Sigmoid colon (tissue), 7 donors: ENCODE results near the gene CEP170B. TPM values are rescaled to one million over a fixed set of nuclear protein-coding genes. Genes with fewer than 3 reads are reported as not detected.

Experiments
- DNase-seq: peaks from one replicate; pipeline ENCODE4 v3.0.0-alpha.2; 2019
- H3K27ac ChIP-seq, 4 donors: fragments of 200-600 bp; sonication (generic); one replicate each; pipeline ENCODE4 v1.5.1; 2016 to 2019; ENCODE audit warnings: mild to moderate bottlenecking in 1 of 4
- H3K27me3 ChIP-seq, 3 donors: fragments of 200-600 bp; sonication (generic); one replicate each; pipeline ENCODE4 v1.5.1; 2019; ENCODE audit warnings: mild to moderate bottlenecking in 1 of 3
- H3K36me3 ChIP-seq, 4 donors: fragments of 200-600 bp; sonication (generic); one replicate each; pipeline ENCODE4 v1.5.1; 2016 to 2019
- H3K4me1 ChIP-seq, 4 donors: fragments of 200-600 bp; sonication (generic); one replicate each; pipeline ENCODE4 v1.5.1; 2017 to 2019
- H3K4me3 ChIP-seq, 4 donors: fragments of 200-600 bp; sonication (generic); one replicate each; pipeline ENCODE4 v1.5.1; 2017 to 2019; ENCODE audit warnings: mild to moderate bottlenecking in 2 of 4, moderate library complexity in 1 of 4
- H3K9me3 ChIP-seq, 4 donors: fragments of 200-600 bp in 3 of 4; sonication (generic) in 3 of 4; one replicate each; pipeline versions ENCODE4 v1.5.1 to v1.6.1; 2013 to 2019
- CTCF ChIP-seq, 4 experiments: fragments of 450-650 bp in 3 of 4; fragments of 200-600 bp in 1 of 4; IDR thresholded peaks; one replicate each; pipeline ENCODE4 v1.5.1; 2016 to 2019; ENCODE audit warnings: antibody characterized with exemption in 4 of 4, mild to moderate bottlenecking in 3 of 4, moderate library complexity in 2 of 4
- EP300 ChIP-seq, 4 donors: sonication (generic); formaldehyde crosslinking; IDR thresholded peaks; one replicate each; pipeline ENCODE4 v1.6.1; 2017; ENCODE audit warnings: antibody characterized with exemption in 4 of 4
- POLR2A ChIP-seq, 2 donors: fragments of 450-650 bp; IDR thresholded peaks; one replicate each; pipeline ENCODE4 v1.6.1; 2016; ENCODE audit warnings: antibody characterized with exemption in 2 of 2, mild to moderate bottlenecking in 2 of 2, moderate library complexity in 2 of 2
- POLR2AphosphoS5 ChIP-seq, 4 donors: sonication (generic); formaldehyde crosslinking; IDR thresholded peaks; one replicate each; pipeline ENCODE4 v1.6.1; 2017; ENCODE audit warnings: antibody characterized with exemption in 4 of 4
- WGBS, 2 donors: extraction: QIAGEN DNeasy Blood & Tissue Kit; methylation state at CpG; one replicate each; pipeline ENCODE4 v1.1.7; 2013; 5-methylcytosine and 5-hydroxymethylcytosine counted together
- intact Hi-C: fragments of 100-400 bp; cut with DNase I; formaldehyde crosslinking; loops from one replicate; pipeline ENCODE4 v1.15.1; 2023
- polyA plus RNA-seq, 3 donors: library from polyadenylated mRNA; stranded (reverse); fragments of 200-250 nt; gene quantifications; one replicate each; pipeline ENCODE4 v1.2.3, GENCODE V29; 2013
- total RNA-seq, 4 donors: library from RNA; depleted of rRNA; stranded (reverse); fragments of >200 nt; gene quantifications; one replicate each; pipeline ENCODE4 v1.1.0, GENCODE V29; 2016
- donor health status: healthy with polysubstance abuse.
- donor health status: Bipolar disorder and iron deficiency.
- donor health status: healthy.

The CEP170B gene
- total and polyA plus RNA-seq, 7 donors, result 5.4 to 60.0 (median 14.9) TPM

GRCh38 chr14:104858811-104859426 is 6.1 kb upstream of the CEP170B start:
- no peak overlapping the region for H3K27ac ChIP-seq
- DNase-seq, result no peak
- TF ChIP-seq POLR2AphosphoS5 (IDR thresholded peaks at IDR 0.05) (no peak), CTCF (IDR thresholded peaks at IDR 0.05) (no peak), EP300 (IDR thresholded peaks at IDR 0.05) (no peak), POLR2A (IDR thresholded peaks at IDR 0.05) (no peak)
- H3K4me1 ChIP-seq, result peaks cover 0 to under 1% (median 0%) of the 10 kb centered on the region in 4 donors
- H3K9me3 ChIP-seq, result no peaks in the 10 kb centered on the region
- 80 to 83% methylated on average over 8 of the region's 8 CpGs for WGBS, 2 donors
- H3K27me3 ChIP-seq, result peaks cover 0 to 2% (median 1%) of the 10 kb centered on the region in 3 donors
- intact Hi-C loops, result no loop called here
- H3K4me3 ChIP-seq, result no peak overlapping the region
- H3K36me3 ChIP-seq, result no peaks in the 10 kb centered on the region

- Histone ChIP-seq H3K4me1 (peaks cover 0 to 10% (median 9%) of the 10 kb centered on the region in 4 donors), H3K27me3 (peaks cover 0 to 8% (median 0%) of the 10 kb centered on the region in 3 donors), H3K9me3 (no peaks in the 10 kb centered on the region), H3K4me3 (no peak overlapping the region), H3K36me3 (no peaks in the 10 kb centered on the region), H3K27ac (no peak overlapping the region)
- no peak for DNase-seq
- WGBS, 2 donors, result 99% methylated on average over 4 of the region's 4 CpGs
- no peak for TF ChIP-seq POLR2AphosphoS5 (IDR thresholded peaks at IDR 0.05)
- TF ChIP-seq POLR2A (IDR thresholded peaks at IDR 0.05), result no peak
- no peak for TF ChIP-seq EP300 (IDR thresholded peaks at IDR 0.05)
- no peak for TF ChIP-seq CTCF (IDR thresholded peaks at IDR 0.05)
- intact Hi-C loops, result no loop called here
Measured at GRCh38 chr14:104859900-104860299, 5.2 kb upstream of the CEP170B start.

GRCh38 chr14:104860414-104860813 is 4.7 kb upstream of the CEP170B start:
- Histone ChIP-seq H3K36me3 (no peaks in the 10 kb centered on the region), H3K4me3 (no peak overlapping the region), H3K27me3 (peaks cover 0 to 9% (median 0%) of the 10 kb centered on the region in 3 donors), H3K27ac (no peak overlapping the region), H3K9me3 (no peaks in the 10 kb centered on the region), H3K4me1 (peaks cover 0 to 10% (median 9%) of the 10 kb centered on the region in 4 donors)
- DNase-seq, result no peak
- no peak for TF ChIP-seq EP300 (IDR thresholded peaks at IDR 0.05)
- no peak for TF ChIP-seq POLR2AphosphoS5 (IDR thresholded peaks at IDR 0.05)
- TF ChIP-seq POLR2A (IDR thresholded peaks at IDR 0.05), result no peak
- no peak for TF ChIP-seq CTCF (IDR thresholded peaks at IDR 0.05)
- intact Hi-C loops, result no loop called here

- Histone ChIP-seq H3K27ac (no peak overlapping the region), H3K9me3 (no peaks in the 10 kb centered on the region), H3K36me3 (no peaks in the 10 kb centered on the region), H3K4me3 (no peak overlapping the region), H3K4me1 (peaks cover 0 to 33% (median 26%) of the 10 kb centered on the region in 4 donors), H3K27me3 (peaks cover 0 to 9% (median 0%) of the 10 kb centered on the region in 3 donors)
- peak; percentile 56 for DNase-seq
- intact Hi-C loops, result no loop called here
- TF ChIP-seq POLR2AphosphoS5 (IDR thresholded peaks at IDR 0.05) (no peak), EP300 (IDR thresholded peaks at IDR 0.05) (no peak), POLR2A (IDR thresholded peaks at IDR 0.05) (no peak), CTCF (IDR thresholded peaks at IDR 0.05) (no peak)
- WGBS, 2 donors, result 50 to 67% methylated on average over 13 of the region's 13 CpGs
Measured at GRCh38 chr14:104863131-104863862, 1.8 kb upstream of the CEP170B start.
